Endothelial cell (in vitro differentiated cells): Measurements from ENCODE around the gene GNG13. TPM values are rescaled to one million over a fixed set of nuclear protein-coding genes. Genes with fewer than 3 reads are reported as not detected.
"Not testable (repeated sequence)": the region's sequence is repeated elsewhere in the genome, so short reads cannot be mapped to it uniquely, and the experiment has no call there.

Experiments
- DNase-seq: peaks from one replicate; pipeline ENCODE4 v3.0.0; 2021; ENCODE audit warnings: low spot score
- H3K27ac Mint-ChIP-seq: one replicate; pipeline ENCODE4 v1.8.0; 2021; ENCODE audit warnings: mixed read lengths, inconsistent platforms; ENCODE audit not compliant: unreplicated experiment
- H3K27me3 Mint-ChIP-seq: one replicate; pipeline ENCODE4 v1.8.0; 2021; ENCODE audit warnings: mild to moderate bottlenecking, moderate library complexity, mixed read lengths, inconsistent platforms; ENCODE audit not compliant: unreplicated experiment
- H3K36me3 Mint-ChIP-seq: one replicate; pipeline ENCODE4 v1.8.0; 2021; ENCODE audit warnings: mild to moderate bottlenecking, low read depth, mixed read lengths, inconsistent platforms; ENCODE audit not compliant: unreplicated experiment
- H3K4me1 Mint-ChIP-seq: one replicate; pipeline ENCODE4 v1.8.0; 2021; ENCODE audit warnings: mild to moderate bottlenecking, mixed read lengths, inconsistent platforms; ENCODE audit not compliant: unreplicated experiment
- H3K4me3 Mint-ChIP-seq: one replicate; pipeline ENCODE4 v1.8.0; 2021; ENCODE audit warnings: mild to moderate bottlenecking, mixed read lengths, inconsistent platforms; ENCODE audit not compliant: unreplicated experiment
- H3K9me3 Mint-ChIP-seq: one replicate; pipeline ENCODE4 v1.8.0; 2021; ENCODE audit warnings: mixed read lengths, inconsistent platforms; ENCODE audit not compliant: unreplicated experiment
- total RNA-seq: library from RNA; stranded (reverse); fragmentation: NEBNext Ultra II Directional; extraction: Animal tissue kit (Norgen Biotek cat#: 25700); gene quantifications from one replicate; pipeline ENCODE4 v1.2.1, GENCODE V29; 2021; ENCODE audit not compliant: unreplicated experiment
- TF ChIP-seq, protein P1 (sequence below): fragments of 200-600 bp; sonication (generic); IDR thresholded peaks from one replicate; pipeline ENCODE4 v1.5.0; 2021; ENCODE audit warnings: antibody characterized with exemption; ENCODE audit not compliant: unreplicated experiment

GNG13 gene
- total RNA-seq, 1 donor from 2014 or later: not detected

DNA sequence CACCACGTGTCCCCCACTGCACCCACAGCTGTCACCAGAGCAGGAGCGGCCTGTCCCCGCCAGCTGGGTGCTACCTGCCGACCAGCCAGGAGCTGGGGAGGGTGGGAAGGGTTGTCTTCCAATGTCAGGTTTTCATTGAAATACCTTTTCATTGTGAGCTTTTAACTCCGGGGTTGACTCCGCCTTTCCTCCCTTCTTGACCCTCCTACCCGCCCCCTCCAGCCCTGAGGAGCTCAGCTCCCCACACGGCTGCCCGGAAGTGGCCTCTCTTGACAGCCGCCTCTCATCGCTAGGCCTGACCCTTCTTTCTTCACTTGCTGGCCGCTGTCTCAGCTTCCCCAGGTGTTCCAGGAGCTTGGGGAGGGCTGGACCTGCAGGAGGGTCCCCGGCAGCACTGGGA lies 21.2 kb upstream of the GNG13 start:
- H3K36me3 Mint-ChIP-seq: no peaks in the 10 kb centered on the region
- H3K9me3 Mint-ChIP-seq: no peaks in the 10 kb centered on the region
- no peaks in the 10 kb centered on the region for H3K27me3 Mint-ChIP-seq
- TF ChIP-seq, protein P1, sequence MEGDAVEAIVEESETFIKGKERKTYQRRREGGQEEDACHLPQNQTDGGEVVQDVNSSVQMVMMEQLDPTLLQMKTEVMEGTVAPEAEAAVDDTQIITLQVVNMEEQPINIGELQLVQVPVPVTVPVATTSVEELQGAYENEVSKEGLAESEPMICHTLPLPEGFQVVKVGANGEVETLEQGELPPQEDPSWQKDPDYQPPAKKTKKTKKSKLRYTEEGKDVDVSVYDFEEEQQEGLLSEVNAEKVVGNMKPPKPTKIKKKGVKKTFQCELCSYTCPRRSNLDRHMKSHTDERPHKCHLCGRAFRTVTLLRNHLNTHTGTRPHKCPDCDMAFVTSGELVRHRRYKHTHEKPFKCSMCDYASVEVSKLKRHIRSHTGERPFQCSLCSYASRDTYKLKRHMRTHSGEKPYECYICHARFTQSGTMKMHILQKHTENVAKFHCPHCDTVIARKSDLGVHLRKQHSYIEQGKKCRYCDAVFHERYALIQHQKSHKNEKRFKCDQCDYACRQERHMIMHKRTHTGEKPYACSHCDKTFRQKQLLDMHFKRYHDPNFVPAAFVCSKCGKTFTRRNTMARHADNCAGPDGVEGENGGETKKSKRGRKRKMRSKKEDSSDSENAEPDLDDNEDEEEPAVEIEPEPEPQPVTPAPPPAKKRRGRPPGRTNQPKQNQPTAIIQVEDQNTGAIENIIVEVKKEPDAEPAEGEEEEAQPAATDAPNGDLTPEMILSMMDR: no peak
- no peak for DNase-seq
- H3K4me3 Mint-ChIP-seq: no peak overlapping the region
- no peaks in the 10 kb centered on the region for H3K4me1 Mint-ChIP-seq
- no peak overlapping the region for H3K27ac Mint-ChIP-seq

- Mint-ChIP-seq H3K4me1 (no peaks in the 10 kb centered on the region), H3K27me3 (no peaks in the 10 kb centered on the region), H3K27ac (no peak overlapping the region), H3K36me3 (no peaks in the 10 kb centered on the region), H3K4me3 (no peak overlapping the region), H3K9me3 (no peaks in the 10 kb centered on the region)
- TF ChIP-seq, protein P1: no peak
- no peak for DNase-seq
These were observed 20.2 kb upstream of the GNG13 start for GRCh38 chr16:820748-821147.

GRCh38 chr16:820044-820408 lies 19.5 kb upstream of the GNG13 start:
- H3K36me3 Mint-ChIP-seq, H3K27ac Mint-ChIP-seq, H3K4me3 Mint-ChIP-seq, H3K27me3 Mint-ChIP-seq, H3K4me1 Mint-ChIP-seq, DNase-seq, H3K9me3 Mint-ChIP-seq: not testable (repeated sequence)

GRCh38 chr16:819336-820043 lies 19.0 kb upstream of the GNG13 start:
- Mint-ChIP-seq H3K4me3 (no peak overlapping the region), H3K4me1 (no peaks in the 10 kb centered on the region), H3K27me3 (no peaks in the 10 kb centered on the region), H3K27ac (no peak overlapping the region), H3K9me3 (no peaks in the 10 kb centered on the region), H3K36me3 (no peaks in the 10 kb centered on the region)
- DNase-seq: no peak
- TF ChIP-seq, protein P1: no peak

DNA sequence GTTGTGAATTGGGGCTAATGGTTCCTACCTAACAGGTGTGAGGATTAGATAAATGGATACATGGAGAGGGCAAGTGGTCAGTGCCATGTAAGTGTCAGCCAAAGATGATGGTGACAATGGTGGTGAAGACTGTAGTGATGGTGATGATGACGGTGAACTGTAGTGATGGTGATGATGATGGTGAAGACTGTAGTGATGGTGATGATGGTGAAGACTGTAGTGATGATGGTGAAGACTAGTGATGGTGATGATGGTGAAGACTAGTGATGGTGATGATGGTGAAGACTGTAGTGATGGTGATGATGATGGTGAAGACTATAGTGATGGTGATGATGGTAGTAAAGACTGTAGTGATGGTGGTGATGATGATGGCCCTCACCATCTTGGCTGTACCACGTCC lies 18.1 kb upstream of the GNG13 start:
- TF ChIP-seq, protein P1: no peak
- H3K4me3 Mint-ChIP-seq: no peak overlapping the region
- no peaks in the 10 kb centered on the region for H3K27me3 Mint-ChIP-seq
- H3K36me3 Mint-ChIP-seq: no peaks in the 10 kb centered on the region
- no peak overlapping the region for H3K27ac Mint-ChIP-seq
- no peaks in the 10 kb centered on the region for H3K4me1 Mint-ChIP-seq
- DNase-seq: no peak
- H3K9me3 Mint-ChIP-seq: no peaks in the 10 kb centered on the region
